IMR-90 (cell line): Measurements from ENCODE around the gene GFRA4. TPM values are rescaled to one million over a fixed set of nuclear protein-coding genes. Genes with fewer than 3 reads are reported as not detected.

ENCODE experiments used
- ATAC-seq: fragments of 200-7000 bp; cut with Tn5 transposase; 2 replicates; pipeline ENCODE4 v1.9.1; 2020; ENCODE audit warnings: low read depth, mild to moderate bottlenecking, moderate library complexity
- BruUV-seq: library from RNA; stranded (reverse); fragments of 400-500 nt; replicated peaks from 2 replicates; lab custom pipeline; 2021; lab: Mats Ljungman, UMichigan
- CTCF ChIA-PET: fragments of 300-600 bp; formaldehyde crosslinking; extraction: SDS; loops from one replicate; lab custom pipeline; 2021; ENCODE audit warnings: antibody characterized with exemption; lab: Yijun Ruan, JAX
- POLR2A ChIA-PET: fragments of 300-600 bp; sonication (Branson Sonifier 250); formaldehyde crosslinking; loops from one replicate; lab custom pipeline; 2022; ENCODE audit warnings: antibody characterized with exemption; ENCODE audit not compliant: unreplicated experiment; lab: Charles Lee
- DNase-seq: peaks from one replicate; pipeline ENCODE4 v3.0.0; 2013
- H2AFZ ChIP-seq: replicated peaks from 2 replicates; pipeline ENCODE3; 2013; ENCODE audit warnings: low read length, mild to moderate bottlenecking; ENCODE audit not compliant: poor library complexity
- H2AK5ac ChIP-seq: 2 replicates; pipeline ENCODE4 v1.6.1; 2013; ENCODE audit warnings: low read depth, low read length, inconsistent platforms
- H2AK9ac ChIP-seq: replicated peaks from 2 replicates; pipeline ENCODE3; 2013; ENCODE audit warnings: mild to moderate bottlenecking, low read depth, low read length, moderate library complexity; ENCODE audit not compliant: poor library complexity
- H2BK120ac ChIP-seq: 2 replicates; pipeline ENCODE4 v1.6.1; 2013; ENCODE audit warnings: low read depth, low read length, inconsistent platforms
- H2BK15ac ChIP-seq: 3 replicates; pipeline ENCODE4 v1.6.1; 2013; ENCODE audit warnings: low read depth, low read length, inconsistent platforms
- H2BK20ac ChIP-seq: 2 replicates; pipeline ENCODE4 v1.6.1; 2013; ENCODE audit warnings: low read depth, mild to moderate bottlenecking, inconsistent platforms, low read length, moderate library complexity
- H2BK5ac ChIP-seq: 2 replicates; pipeline ENCODE4 v1.6.1; 2013; ENCODE audit warnings: mild to moderate bottlenecking, low read depth, low read length, inconsistent platforms; ENCODE audit not compliant: poor library complexity, severe bottlenecking
- H3K14ac ChIP-seq: replicated peaks from 2 replicates; pipeline ENCODE4 v1.6.1; 2013; ENCODE audit warnings: low read depth, low read length, inconsistent platforms
- H3K18ac ChIP-seq: 2 replicates; pipeline ENCODE4 v1.6.1; 2013; ENCODE audit warnings: low read depth, low read length, control low read depth
- H3K23ac ChIP-seq: 2 replicates; pipeline ENCODE4 v1.6.1; 2013; ENCODE audit warnings: low read depth, low read length, inconsistent platforms
- H3K27ac ChIP-seq: 2 replicates; pipeline ENCODE4 v1.5.1; 2013; ENCODE audit warnings: mild to moderate bottlenecking, control low read depth, low read length; ENCODE audit not compliant: insufficient read depth
- H3K27me3 ChIP-seq: 2 replicates; pipeline ENCODE4 v1.6.1; 2013; ENCODE audit warnings: low read length; ENCODE audit not compliant: control insufficient read depth, insufficient read depth
- H3K36me3 ChIP-seq: 2 replicates; pipeline ENCODE4 v1.6.1; 2013; ENCODE audit warnings: low read length, mixed read lengths; ENCODE audit not compliant: control insufficient read depth, insufficient read depth
- H3K4ac ChIP-seq: 2 replicates; pipeline ENCODE4 v1.6.1; 2013; ENCODE audit warnings: low read depth, low read length, inconsistent platforms
- H3K4me1 ChIP-seq: 2 replicates; pipeline ENCODE4 v1.6.1; 2013; ENCODE audit warnings: low read length, mixed read lengths; ENCODE audit not compliant: control insufficient read depth, insufficient read depth
- H3K4me2 ChIP-seq: 2 replicates; pipeline ENCODE4 v1.6.1; 2013; ENCODE audit warnings: low read depth, mild to moderate bottlenecking, control low read depth, low read length, moderate library complexity
- H3K4me3 ChIP-seq: 2 replicates; pipeline ENCODE4 v1.5.1; 2013; ENCODE audit warnings: low read depth, mild to moderate bottlenecking, control low read depth, low read length, moderate library complexity; ENCODE audit not compliant: insufficient read depth
- H3K56ac ChIP-seq: 2 replicates; pipeline ENCODE4 v1.6.1; 2013; ENCODE audit warnings: low read length, inconsistent platforms; ENCODE audit not compliant: insufficient read depth; ENCODE audit errors: extremely low read depth
- H3K79me1 ChIP-seq, 2 experiments: 2 replicates each; pipeline ENCODE4 v1.6.1; 2013; ENCODE audit warnings: low read length in 2 of 2, inconsistent platforms in 1 of 2, low read depth in 1 of 2
- H3K9ac ChIP-seq: 2 replicates; pipeline ENCODE4 v1.6.1; 2013; ENCODE audit warnings: low read depth, low read length, control low read depth
- H3K9me1 ChIP-seq: 2 replicates; pipeline ENCODE4 v1.6.1; 2013; ENCODE audit warnings: low read length, inconsistent platforms; ENCODE audit not compliant: insufficient read depth
- H3K9me3 ChIP-seq: 2 replicates; pipeline ENCODE4 v1.6.1; 2013; ENCODE audit warnings: low read length; ENCODE audit not compliant: control insufficient read depth, insufficient read depth
- H4K20me1 ChIP-seq: 2 replicates; pipeline ENCODE4 v1.6.1; 2013; ENCODE audit warnings: low read length, inconsistent platforms; ENCODE audit not compliant: insufficient read depth
- H4K5ac ChIP-seq: 2 replicates; pipeline ENCODE4 v1.6.1; 2013; ENCODE audit warnings: mild to moderate bottlenecking, low read depth, low read length, control low read depth
- H4K8ac ChIP-seq, 2 experiments: 2 replicates each; pipeline ENCODE4 v1.6.1; 2013; ENCODE audit warnings: low read depth in 2 of 2, low read length in 2 of 2, control low read depth in 1 of 2, inconsistent platforms in 1 of 2
- H4K91ac ChIP-seq: 2 replicates; pipeline ENCODE4 v1.6.1; 2013; ENCODE audit warnings: low read depth, low read length, inconsistent platforms; ENCODE audit not compliant: insufficient read depth
- BHLHE40 ChIP-seq: fragments of 150-350 bp; IDR thresholded peaks from 2 replicates; pipeline ENCODE4 v1.6.1; 2016; ENCODE audit warnings: mild to moderate bottlenecking, low read depth, low read length
- CEBPB ChIP-seq: IDR thresholded peaks from 2 replicates; pipeline ENCODE4 v1.6.1; 2012; ENCODE audit warnings: low read depth, low read length, improper control_type of control experiment
- CHD1 ChIP-seq: IDR thresholded peaks from 2 replicates; pipeline ENCODE4 v1.6.1; 2012; ENCODE audit warnings: low read depth, low read length, improper control_type of control experiment
- CTCF ChIP-seq: conservative IDR thresholded peaks from 2 replicates; pipeline ENCODE4 v1.5.1; 2012; ENCODE audit warnings: mild to moderate bottlenecking, low read depth, low read length, improper control_type of control experiment
- FOS ChIP-seq: fragments of 150-350 bp; IDR thresholded peaks from 2 replicates; pipeline ENCODE4 v1.6.1; 2016; ENCODE audit warnings: low read depth, low read length
- MAFK ChIP-seq: IDR thresholded peaks from 2 replicates; pipeline ENCODE4 v1.6.1; 2012; ENCODE audit warnings: low read depth, low read length, improper control_type of control experiment
- MAZ ChIP-seq: IDR thresholded peaks from 2 replicates; pipeline ENCODE4 v1.6.1; 2012; ENCODE audit warnings: low read depth, mild to moderate bottlenecking, low read length, improper control_type of control experiment, moderate library complexity, borderline replicate concordance
- MXI1 ChIP-seq: IDR thresholded peaks from 2 replicates; pipeline ENCODE4 v1.6.1; 2012; ENCODE audit warnings: low read depth, mild to moderate bottlenecking, low read length, moderate library complexity, borderline replicate concordance
- NFE2L2 ChIP-seq: fragments of 150-350 bp; IDR thresholded peaks from 2 replicates; pipeline ENCODE4 v1.6.1; 2016; ENCODE audit warnings: low read depth, mild to moderate bottlenecking, low read length
- POLR2A ChIP-seq: IDR thresholded peaks from 2 replicates; pipeline ENCODE4 v1.6.1; 2012; ENCODE audit warnings: mild to moderate bottlenecking, low read depth, low read length
- RAD21 ChIP-seq: IDR thresholded peaks from 2 replicates; pipeline ENCODE4 v1.6.1; 2012; ENCODE audit warnings: low read length, improper control_type of control experiment
- RCOR1 ChIP-seq: IDR thresholded peaks from 2 replicates; pipeline ENCODE4 v1.6.1; 2012; ENCODE audit warnings: mild to moderate bottlenecking, low read length, improper control_type of control experiment; ENCODE audit not compliant: insufficient replicate concordance
- RFX5 ChIP-seq: IDR thresholded peaks from 2 replicates; pipeline ENCODE4 v1.8.0; 2012; ENCODE audit warnings: low read depth, mild to moderate bottlenecking, low read length, moderate library complexity
- SMC3 ChIP-seq: fragments of 150-350 bp; IDR thresholded peaks from 2 replicates; pipeline ENCODE4 v1.6.1; 2016; ENCODE audit warnings: low read depth, mild to moderate bottlenecking, antibody characterized with exemption, low read length, moderate library complexity
- USF2 ChIP-seq: fragments of 150-350 bp; IDR thresholded peaks from 2 replicates; pipeline ENCODE4 v1.6.1; 2017; ENCODE audit warnings: mild to moderate bottlenecking, antibody characterized with exemption, low read length, low read depth
- WGBS, 2 experiments: methylation state at CpG; one replicate each; pipeline versions ENCODE4 v1.1.5 to v1.1.7; 2013; ENCODE audit warnings: missing lambda C conversion rate in 2 of 2; ENCODE audit not compliant: insufficient read length in 1 of 2; ENCODE audit errors: extremely low coverage in 2 of 2; 5-methylcytosine and 5-hydroxymethylcytosine counted together
- dilution Hi-C: fragments of 300-500 bp; cut with HindIII; formaldehyde crosslinking; loops from one replicate; pipeline ENCODE4 v1.14.3; 2018; ENCODE audit warnings: low sequenced_read_pairs; ENCODE audit not compliant: unreplicated experiment
- in situ Hi-C: fragments of 300-500 bp; cut with MboI; formaldehyde crosslinking; loops from 3 replicates; pipeline ENCODE4 v1.14.3; 2019; ENCODE audit warnings: low sequenced_read_pairs, inconsistent platforms, mixed read lengths
- intact Hi-C: fragments of 100-400 bp; cut with micrococcal nuclease; formaldehyde crosslinking; loops from 2 replicates; pipeline ENCODE4 v1.10.0; 2022
- polyA plus RNA-seq, 3 experiments: library from polyadenylated mRNA; depleted of rRNA; stranded (reverse); fragments of >200 nt; gene quantifications; 2 replicates each; pipeline ENCODE4 v1.2.3, GENCODE V29; 2012; ENCODE audit warnings: low replicate concordance in 1 of 3
- total RNA-seq: library from RNA; depleted of rRNA; stranded (reverse); fragments of >200 nt; gene quantifications from 2 replicates; pipeline ENCODE4 v1.2.3, GENCODE V29; 2012
- TF ChIP-seq, protein P1 (sequence below): fragments of 150-350 bp; IDR thresholded peaks from 2 replicates; pipeline ENCODE4 v1.6.1; 2016; ENCODE audit warnings: low read depth, mild to moderate bottlenecking, low read length, moderate library complexity, borderline replicate concordance

Gene GFRA4
- total and polyA plus RNA-seq, 2 of the 4 experiments (the other 2 are of a cell fraction): not detected

DNA sequence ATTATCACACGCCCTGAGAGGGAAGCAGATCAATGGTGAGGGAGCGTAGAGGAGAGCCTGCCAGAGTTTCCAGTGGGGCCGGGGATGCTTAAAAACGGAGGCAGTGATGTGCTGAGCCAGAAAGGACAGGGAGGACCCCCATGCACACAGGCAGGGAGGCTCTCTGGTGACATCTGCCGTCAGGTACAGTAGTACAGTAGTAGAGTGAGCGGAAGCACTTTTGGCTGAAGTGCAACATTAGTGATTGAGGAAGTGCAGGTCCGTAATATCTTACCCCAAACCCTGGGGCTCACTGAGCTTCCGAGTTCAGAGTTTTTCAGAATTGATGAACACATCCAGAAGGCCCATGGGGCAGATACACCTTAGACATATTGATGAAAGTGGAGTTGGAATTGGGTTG, 42.1 kb downstream of the GFRA4 start:
- H3K9me3 ChIP-seq: no peaks in the 10 kb centered on the region
- ChIA-PET POLR2A (no interaction called here), CTCF (no interaction called here)
- peaks cover 9% of the 10 kb centered on the region for H3K9me1 ChIP-seq
- TF ChIP-seq CHD1: no peak
- no peak for TF ChIP-seq FOS
- TF ChIP-seq, protein P1, sequence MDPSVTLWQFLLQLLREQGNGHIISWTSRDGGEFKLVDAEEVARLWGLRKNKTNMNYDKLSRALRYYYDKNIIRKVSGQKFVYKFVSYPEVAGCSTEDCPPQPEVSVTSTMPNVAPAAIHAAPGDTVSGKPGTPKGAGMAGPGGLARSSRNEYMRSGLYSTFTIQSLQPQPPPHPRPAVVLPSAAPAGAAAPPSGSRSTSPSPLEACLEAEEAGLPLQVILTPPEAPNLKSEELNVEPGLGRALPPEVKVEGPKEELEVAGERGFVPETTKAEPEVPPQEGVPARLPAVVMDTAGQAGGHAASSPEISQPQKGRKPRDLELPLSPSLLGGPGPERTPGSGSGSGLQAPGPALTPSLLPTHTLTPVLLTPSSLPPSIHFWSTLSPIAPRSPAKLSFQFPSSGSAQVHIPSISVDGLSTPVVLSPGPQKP: no peak
- no peak for TF ChIP-seq CEBPB
- no peak for TF ChIP-seq MAZ
- TF ChIP-seq SMC3: no peak
- TF ChIP-seq RAD21: no peak
- no peak for TF ChIP-seq USF2
- no peak for TF ChIP-seq MAFK
- TF ChIP-seq RFX5: no peak
- no peak for TF ChIP-seq POLR2A
- no peak for TF ChIP-seq RCOR1
- no peak for TF ChIP-seq CTCF
- TF ChIP-seq MXI1: no peak
- TF ChIP-seq BHLHE40: no peak
- no peak for TF ChIP-seq NFE2L2
- H4K91ac ChIP-seq: no peak overlapping the region
- peaks cover 5% of the 10 kb centered on the region for H3K4me1 ChIP-seq
- no peak overlapping the region for H3K27ac ChIP-seq
- H2BK15ac ChIP-seq: no peak overlapping the region
- H2AFZ ChIP-seq: no peak overlapping the region
- peaks cover 4% of the 10 kb centered on the region for H3K36me3 ChIP-seq
- no peak overlapping the region for H3K4me2 ChIP-seq
- no peak overlapping the region for H2AK9ac ChIP-seq
- H3K4me3 ChIP-seq: no peak overlapping the region
- no peaks in the 10 kb centered on the region for H4K20me1 ChIP-seq
- DNase-seq (no peak), ATAC-seq (no peak)
- H2AK5ac ChIP-seq: no peak overlapping the region
- no peak overlapping the region for H2BK5ac ChIP-seq
- H3K18ac ChIP-seq: no peak overlapping the region
- no peak overlapping the region for H4K8ac ChIP-seq
- no peak overlapping the region for H3K4ac ChIP-seq
- intact Hi-C loops (no loop called here), in situ Hi-C loops (no loop called here), dilution Hi-C loops (no loop called here)
- BruUV-seq: no TSS peak
- no peaks in the 10 kb centered on the region for H3K27me3 ChIP-seq
- no peaks in the 10 kb centered on the region for H3K79me1 ChIP-seq
- no peak overlapping the region for H3K9ac ChIP-seq
- H3K14ac ChIP-seq: no peak overlapping the region
- 85% methylated on average over 3 of the region's 8 CpGs; no CpG with 5 or more reads in 1 of the 2 experiments for WGBS, 2 experiments
- H3K23ac ChIP-seq: no peak overlapping the region
- no peak overlapping the region for H4K5ac ChIP-seq
- no peak overlapping the region for H3K56ac ChIP-seq
- no peak overlapping the region for H2BK20ac ChIP-seq
- no peak overlapping the region for H2BK120ac ChIP-seq
